Measurements from ENCODE around the gene GPR135.

Gene GPR135

GRCh38 chr14:59424341-59425071 lies 40.7 kb downstream of the GPR135 start:
- in situ Hi-C loops (cut with HindIII; ENCODE audit: low sequenced_read_pairs): no loop called here

- in situ Hi-C loops (cut with HindIII; ENCODE audit: low sequenced_read_pairs): no loop called here
Measured at GRCh38 chr14:59422069-59422881, 42.9 kb downstream of the GPR135 start.

- in situ Hi-C loops (cut with HindIII; ENCODE audit: low sequenced_read_pairs): no loop called here
Measured at GRCh38 chr14:59419303-59419702, 45.9 kb downstream of the GPR135 start.

GRCh38 chr14:59417311-59417710 lies 47.9 kb downstream of the GPR135 start:
- in situ Hi-C loops (cut with HindIII; ENCODE audit: low sequenced_read_pairs): no loop called here

GRCh38 chr14:59415836-59416602 lies 49.2 kb downstream of the GPR135 start:
- in situ Hi-C loops (cut with HindIII; ENCODE audit: low sequenced_read_pairs): no loop called here

Measured in DLD1 (cell line).